Prostate gland (tissue), 2 donors: ENCODE measurements around the gene CYP46A1.

Experiments used
- POLR2A ChIP-seq: fragments of 450-650 bp; IDR thresholded peaks from one replicate; pipeline ENCODE4 v1.6.1; 2016; ENCODE audit warnings: antibody characterized with exemption, mild to moderate bottlenecking
- POLR2AphosphoS5 ChIP-seq: sonication (generic); formaldehyde crosslinking; IDR thresholded peaks from one replicate; pipeline ENCODE4 v1.6.1; 2017; ENCODE audit warnings: antibody characterized with exemption
- TF ChIP-seq, protein P1 (sequence below), 4 experiments: fragments of 200-600 bp in 2 of 4; fragments of 450-650 bp in 2 of 4; sonication (generic) in 2 of 4; IDR thresholded peaks; 1 replicate in 3 of 4; 2 replicates in 1 of 4; pipeline ENCODE4 v1.5.1; 2016 to 2019; ENCODE audit warnings: antibody characterized with exemption in 4 of 4, mild to moderate bottlenecking in 2 of 4, moderate library complexity in 2 of 4

DNA sequence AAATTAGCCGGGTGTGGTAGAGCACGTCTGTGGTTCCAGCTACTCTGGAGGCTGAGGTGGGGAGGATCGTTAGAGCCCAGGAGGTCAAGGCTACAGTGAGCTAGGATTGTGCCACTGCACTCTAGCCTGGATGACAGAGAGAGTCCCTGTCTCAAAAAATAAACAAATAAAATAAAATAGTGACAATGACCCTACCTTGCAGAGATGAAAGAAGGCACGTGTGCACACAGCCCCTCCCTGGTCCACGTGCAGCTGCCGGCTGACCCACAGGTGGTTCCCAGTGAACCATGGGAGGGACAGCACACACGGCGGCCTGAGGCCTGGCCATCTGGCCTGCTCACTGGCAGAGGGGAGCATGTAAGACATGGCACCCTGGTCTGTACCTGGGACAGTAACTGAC lies 34.5 kb upstream of the CYP46A1 start:
- TF ChIP-seq, protein P1, sequence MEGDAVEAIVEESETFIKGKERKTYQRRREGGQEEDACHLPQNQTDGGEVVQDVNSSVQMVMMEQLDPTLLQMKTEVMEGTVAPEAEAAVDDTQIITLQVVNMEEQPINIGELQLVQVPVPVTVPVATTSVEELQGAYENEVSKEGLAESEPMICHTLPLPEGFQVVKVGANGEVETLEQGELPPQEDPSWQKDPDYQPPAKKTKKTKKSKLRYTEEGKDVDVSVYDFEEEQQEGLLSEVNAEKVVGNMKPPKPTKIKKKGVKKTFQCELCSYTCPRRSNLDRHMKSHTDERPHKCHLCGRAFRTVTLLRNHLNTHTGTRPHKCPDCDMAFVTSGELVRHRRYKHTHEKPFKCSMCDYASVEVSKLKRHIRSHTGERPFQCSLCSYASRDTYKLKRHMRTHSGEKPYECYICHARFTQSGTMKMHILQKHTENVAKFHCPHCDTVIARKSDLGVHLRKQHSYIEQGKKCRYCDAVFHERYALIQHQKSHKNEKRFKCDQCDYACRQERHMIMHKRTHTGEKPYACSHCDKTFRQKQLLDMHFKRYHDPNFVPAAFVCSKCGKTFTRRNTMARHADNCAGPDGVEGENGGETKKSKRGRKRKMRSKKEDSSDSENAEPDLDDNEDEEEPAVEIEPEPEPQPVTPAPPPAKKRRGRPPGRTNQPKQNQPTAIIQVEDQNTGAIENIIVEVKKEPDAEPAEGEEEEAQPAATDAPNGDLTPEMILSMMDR (IDR thresholded peaks at IDR 0.05): no peak
- TF ChIP-seq POLR2AphosphoS5 (no peak), POLR2A (no peak)
